ENCODE data around the gene SDK1. TPM values are rescaled to one million over a fixed set of nuclear protein-coding genes. Genes with fewer than 3 reads are reported as not detected.

Gene SDK1
- total and polyA plus RNA-seq, 2 donors (not counting 3 experiments of a cell fraction or from before 2014, with no cell fraction given), result 1.6 to 3.9 TPM

DNA sequence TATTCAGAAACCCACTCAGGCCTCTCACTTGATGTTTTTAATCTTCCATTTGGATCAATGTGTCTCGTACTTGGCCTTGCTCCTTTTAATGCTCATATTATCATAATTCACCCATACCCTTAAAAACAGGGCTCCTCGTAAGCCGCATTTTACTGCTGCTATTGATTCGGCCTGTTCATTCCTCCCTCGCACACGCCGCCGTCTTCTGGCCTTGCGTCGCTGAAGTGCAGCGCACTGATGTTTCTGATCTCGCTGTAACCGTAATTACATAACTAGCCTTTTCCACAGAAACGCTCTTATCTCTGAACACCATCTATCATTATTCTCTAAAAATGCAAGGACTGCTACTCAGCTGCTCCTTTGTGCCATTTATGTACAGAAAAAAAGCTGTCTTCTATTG lies 836.5 kb downstream of the SDK1 start:
- Histone ChIP-seq H2AFZ (ENCODE audit: low read depth, low read length) (no peak overlapping the region), H3K9me3 (replicated peaks; ENCODE audit: control insufficient read depth, insufficient read depth, low read length) (no peaks in the 10 kb centered on the region), H3K9me1 (replicated peaks; ENCODE audit: control insufficient read depth, extremely low read depth, insufficient read depth, low read length) (no peaks in the 10 kb centered on the region), H3K27me3 (ENCODE audit: control insufficient read depth in 2 of 2, insufficient read depth in 2 of 2, low read length in 2 of 2) (no peaks in the 10 kb centered on the region), H3K79me2 (ENCODE audit: control insufficient read depth, insufficient read depth, low read length) (no peaks in the 10 kb centered on the region), H3K9ac (replicated peaks; ENCODE audit: extremely low read depth, insufficient read depth, low read length) (no peak overlapping the region), H3K27ac (ENCODE audit: insufficient read depth, low read depth, low read length) (no peak overlapping the region), H3K4me3 (replicated peaks in 1 of 3; ENCODE audit: insufficient read depth in 1 of 3, low read depth in 1 of 3, low read length in 3 of 3) (no peak overlapping the region), H4K20me1 (replicated peaks; ENCODE audit: control insufficient read depth, extremely low read depth, insufficient read depth, low read length) (no peaks in the 10 kb centered on the region), H3K4me1 (ENCODE audit: control insufficient read depth, extremely low read depth, insufficient read depth, low read length) (no peaks in the 10 kb centered on the region), H3K4me2 (ENCODE audit: insufficient read depth, low read length) (no peak overlapping the region), H3K36me3 (ENCODE audit: control insufficient read depth in 2 of 2, extremely low read depth in 1 of 2, insufficient read depth in 2 of 2, low read length in 2 of 2) (no peaks in the 10 kb centered on the region)
- no peak for FAIRE-seq
- POLR2A ChIA-PET, result no interaction called here
- DNase-seq (ENCODE audit: low read depth, low spot score), result no peak
- dilution Hi-C loops (cut with MboI; ENCODE audit: extremely low pct_ligation_motif_present, low sequenced_read_pairs), result no loop called here
- CTCF ChIA-PET, result interaction anchor here (1.0 kb wide), 1 partner anchor 34 kb away, joined by 4 read pairs; no protein-coding TSS in a partner anchor
- TF ChIP-seq, protein P1, sequence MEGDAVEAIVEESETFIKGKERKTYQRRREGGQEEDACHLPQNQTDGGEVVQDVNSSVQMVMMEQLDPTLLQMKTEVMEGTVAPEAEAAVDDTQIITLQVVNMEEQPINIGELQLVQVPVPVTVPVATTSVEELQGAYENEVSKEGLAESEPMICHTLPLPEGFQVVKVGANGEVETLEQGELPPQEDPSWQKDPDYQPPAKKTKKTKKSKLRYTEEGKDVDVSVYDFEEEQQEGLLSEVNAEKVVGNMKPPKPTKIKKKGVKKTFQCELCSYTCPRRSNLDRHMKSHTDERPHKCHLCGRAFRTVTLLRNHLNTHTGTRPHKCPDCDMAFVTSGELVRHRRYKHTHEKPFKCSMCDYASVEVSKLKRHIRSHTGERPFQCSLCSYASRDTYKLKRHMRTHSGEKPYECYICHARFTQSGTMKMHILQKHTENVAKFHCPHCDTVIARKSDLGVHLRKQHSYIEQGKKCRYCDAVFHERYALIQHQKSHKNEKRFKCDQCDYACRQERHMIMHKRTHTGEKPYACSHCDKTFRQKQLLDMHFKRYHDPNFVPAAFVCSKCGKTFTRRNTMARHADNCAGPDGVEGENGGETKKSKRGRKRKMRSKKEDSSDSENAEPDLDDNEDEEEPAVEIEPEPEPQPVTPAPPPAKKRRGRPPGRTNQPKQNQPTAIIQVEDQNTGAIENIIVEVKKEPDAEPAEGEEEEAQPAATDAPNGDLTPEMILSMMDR (IDR thresholded peaks at IDR 0.05; ENCODE audit: extremely low read depth in 1 of 2, insufficient read depth in 1 of 2, low read depth in 1 of 2, low read length in 2 of 2), result no peak
- no peak for TF ChIP-seq POLR2AphosphoS5 (IDR thresholded peaks at IDR 0.05; ENCODE audit: insufficient read depth, low read depth, low read length)
- TF ChIP-seq, protein P2, sequence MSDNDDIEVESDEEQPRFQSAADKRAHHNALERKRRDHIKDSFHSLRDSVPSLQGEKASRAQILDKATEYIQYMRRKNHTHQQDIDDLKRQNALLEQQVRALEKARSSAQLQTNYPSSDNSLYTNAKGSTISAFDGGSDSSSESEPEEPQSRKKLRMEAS (IDR thresholded peaks at IDR 0.05; ENCODE audit: insufficient read depth, insufficient read length), result no peak
- no peak for TF ChIP-seq JUN (IDR thresholded peaks at IDR 0.05; ENCODE audit: borderline replicate concordance, insufficient read depth, insufficient read length, low read depth)
- TF ChIP-seq MYC (IDR thresholded peaks at IDR 0.05; ENCODE audit: low read depth, low read length), result no peak
- no peak for TF ChIP-seq GATA2 (IDR thresholded peaks at IDR 0.05; ENCODE audit: insufficient read depth, insufficient read length, low read depth, low read length)
- TF ChIP-seq EZH2 (IDR thresholded peaks at IDR 0.05; ENCODE audit: borderline replicate concordance, low read depth, low read length, severe bottlenecking), result no peak
- no peak for TF ChIP-seq POLR2A (IDR thresholded peaks at IDR 0.05; ENCODE audit: low read depth, low read length)
- no peak for TF ChIP-seq FOS (IDR thresholded peaks at IDR 0.05; ENCODE audit: borderline replicate concordance, insufficient read depth, low read length)
- BruUV-seq (replicated peaks), result no TSS peak
- intact Hi-C loops (cut with micrococcal nuclease), result no loop called here

Data from endothelial cell of umbilical vein (primary cell).